Vagina (tissue), 2 donors: ENCODE results near the gene FAAP24. TPM values are rescaled to one million over a fixed set of nuclear protein-coding genes. Genes with fewer than 3 reads are reported as not detected.
"Not testable (repeated sequence)": the region's sequence is repeated elsewhere in the genome, so short reads cannot be mapped to it uniquely, and the experiment has no call there.

Experiments used
- DNase-seq, 2 donors: peaks; one replicate each; pipeline ENCODE4 v3.0.0-alpha.2; 2017; ENCODE audit errors: extremely low spot score in 2 of 2
- H3K27ac ChIP-seq: fragments of 200-600 bp; sonication (generic); one replicate; pipeline ENCODE4 v1.5.1; 2019
- H3K27me3 ChIP-seq: fragments of 200-600 bp; sonication (generic); one replicate; pipeline ENCODE4 v1.5.1; 2019
- H3K36me3 ChIP-seq, 2 donors: fragments of 200-600 bp; sonication (generic); one replicate each; pipeline ENCODE4 v1.5.1; 2017 to 2019
- H3K4me1 ChIP-seq: fragments of 200-600 bp; sonication (generic); one replicate; pipeline ENCODE4 v1.5.1; 2019
- H3K4me3 ChIP-seq, 2 donors: fragments of 200-600 bp; sonication (generic); 1 replicate in 1 of 2; 2 replicates in 1 of 2; pipeline ENCODE4 v1.5.1; 2016 to 2019
- H3K9me3 ChIP-seq: fragments of 200-600 bp; sonication (generic); one replicate; pipeline ENCODE4 v1.5.1; 2019
- POLR2A ChIP-seq, 2 donors: fragments of 450-650 bp; IDR thresholded peaks; one replicate each; pipeline ENCODE4 v1.6.1; 2017; ENCODE audit warnings: antibody characterized with exemption in 2 of 2, mild to moderate bottlenecking in 2 of 2, moderate library complexity in 2 of 2
- POLR2AphosphoS5 ChIP-seq, 2 donors: sonication (generic); formaldehyde crosslinking; IDR thresholded peaks; one replicate each; pipeline ENCODE4 v1.9.0; 2017; ENCODE audit warnings: antibody characterized with exemption in 2 of 2, mild to moderate bottlenecking in 2 of 2, low read depth in 1 of 2; ENCODE audit not compliant: insufficient read depth in 1 of 2
- intact Hi-C: fragments of 100-400 bp; cut with DNase I; formaldehyde crosslinking; loops from one replicate; pipeline ENCODE4 v1.15.1; 2023
- total RNA-seq: library from RNA; depleted of rRNA; stranded (reverse); fragments of >200 nt; gene quantifications from one replicate; pipeline ENCODE4 v1.2.3, GENCODE V29; 2016
- TF ChIP-seq, protein P1 (sequence below), 3 experiments: fragments of 450-650 bp in 2 of 3; fragments of 200-600 bp in 1 of 3; sonication (generic) in 1 of 3; IDR thresholded peaks; one replicate each; pipeline ENCODE4 v1.5.1; 2017 to 2019; ENCODE audit warnings: antibody characterized with exemption in 3 of 3, mild to moderate bottlenecking in 2 of 3, moderate library complexity in 2 of 3

The FAAP24 gene
- total RNA-seq, 1 donor from 2014 or later: 0.98 TPM

DNA sequence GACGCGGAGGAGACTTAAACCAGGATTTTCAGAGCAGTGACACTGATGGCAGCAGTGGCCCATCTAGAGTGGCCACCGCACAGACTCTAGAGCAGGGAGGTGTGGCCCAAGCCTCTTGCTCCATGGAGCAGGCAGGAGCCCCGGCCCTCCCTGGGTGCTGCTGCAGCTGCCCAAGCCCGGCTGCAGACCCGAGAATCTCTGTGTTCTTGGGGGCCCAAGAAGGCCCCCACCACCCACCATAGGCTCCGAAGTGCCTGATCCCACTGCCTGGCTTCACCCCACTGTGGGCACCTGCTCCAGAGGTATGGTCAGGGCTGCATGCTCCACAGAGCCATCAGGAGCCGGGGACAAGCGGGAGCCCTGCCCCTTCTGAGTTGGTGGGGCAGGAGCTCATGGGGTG lies 36.4 kb upstream of the FAAP24 start:
- no peaks in the 10 kb centered on the region for H3K9me3 ChIP-seq
- no peaks in the 10 kb centered on the region for H3K4me1 ChIP-seq
- TF ChIP-seq POLR2A (IDR thresholded peaks at IDR 0.05) (no peak), POLR2AphosphoS5 (IDR thresholded peaks at IDR 0.05; ENCODE audit: insufficient read depth in 1 of 2, low read depth in 1 of 2) (no peak)
- TF ChIP-seq, protein P1, sequence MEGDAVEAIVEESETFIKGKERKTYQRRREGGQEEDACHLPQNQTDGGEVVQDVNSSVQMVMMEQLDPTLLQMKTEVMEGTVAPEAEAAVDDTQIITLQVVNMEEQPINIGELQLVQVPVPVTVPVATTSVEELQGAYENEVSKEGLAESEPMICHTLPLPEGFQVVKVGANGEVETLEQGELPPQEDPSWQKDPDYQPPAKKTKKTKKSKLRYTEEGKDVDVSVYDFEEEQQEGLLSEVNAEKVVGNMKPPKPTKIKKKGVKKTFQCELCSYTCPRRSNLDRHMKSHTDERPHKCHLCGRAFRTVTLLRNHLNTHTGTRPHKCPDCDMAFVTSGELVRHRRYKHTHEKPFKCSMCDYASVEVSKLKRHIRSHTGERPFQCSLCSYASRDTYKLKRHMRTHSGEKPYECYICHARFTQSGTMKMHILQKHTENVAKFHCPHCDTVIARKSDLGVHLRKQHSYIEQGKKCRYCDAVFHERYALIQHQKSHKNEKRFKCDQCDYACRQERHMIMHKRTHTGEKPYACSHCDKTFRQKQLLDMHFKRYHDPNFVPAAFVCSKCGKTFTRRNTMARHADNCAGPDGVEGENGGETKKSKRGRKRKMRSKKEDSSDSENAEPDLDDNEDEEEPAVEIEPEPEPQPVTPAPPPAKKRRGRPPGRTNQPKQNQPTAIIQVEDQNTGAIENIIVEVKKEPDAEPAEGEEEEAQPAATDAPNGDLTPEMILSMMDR (IDR thresholded peaks at IDR 0.05): no peak

GRCh38 chr19:32936065-32936464 lies 36.0 kb upstream of the FAAP24 start:
- Histone ChIP-seq H3K4me1 (no peaks in the 10 kb centered on the region), H3K9me3 (no peaks in the 10 kb centered on the region), H3K27me3 (no peaks in the 10 kb centered on the region), H3K36me3 (peaks cover 0 to 53% of the 10 kb centered on the region in 2 donors), H3K27ac (no peak overlapping the region), H3K4me3 (no peak overlapping the region)
- TF ChIP-seq, protein P1 (IDR thresholded peaks at IDR 0.05): no peak
- no peak for TF ChIP-seq POLR2AphosphoS5 (IDR thresholded peaks at IDR 0.05; ENCODE audit: insufficient read depth in 1 of 2, low read depth in 1 of 2)
- TF ChIP-seq POLR2A (IDR thresholded peaks at IDR 0.05): no peak
- DNase-seq: no peak
- intact Hi-C loops: no loop called here

More for the DNA sequence above, 36.4 kb upstream of the FAAP24 start:
- no peaks in the 10 kb centered on the region for H3K27me3 ChIP-seq
- intact Hi-C loops: no loop called here
- H3K36me3 ChIP-seq: peaks cover 0 to 57% of the 10 kb centered on the region in 2 donors
- H3K4me3 ChIP-seq: no peak overlapping the region
- no peak for DNase-seq
- H3K27ac ChIP-seq: no peak overlapping the region

- H3K27ac ChIP-seq, H3K4me3 ChIP-seq, DNase-seq, H3K9me3 ChIP-seq, H3K27me3 ChIP-seq, H3K4me1 ChIP-seq, intact Hi-C loops: not testable (repeated sequence)
- H3K36me3 ChIP-seq: peaks cover 0 to 55% of the 10 kb centered on the region in 2 donors
Measured at GRCh38 chr19:32941273-32941672, 30.8 kb upstream of the FAAP24 start.

- H3K36me3 ChIP-seq: peaks cover 5 to 58% of the 10 kb centered on the region in 2 donors
- intact Hi-C loops: no loop called here
- H3K27ac ChIP-seq: no peak overlapping the region
- H3K4me1 ChIP-seq: no peaks in the 10 kb centered on the region
- no peak for DNase-seq
- H3K27me3 ChIP-seq: no peaks in the 10 kb centered on the region
- no peaks in the 10 kb centered on the region for H3K9me3 ChIP-seq
- H3K4me3 ChIP-seq: no peak overlapping the region
- no peak for TF ChIP-seq POLR2AphosphoS5 (IDR thresholded peaks at IDR 0.05; ENCODE audit: insufficient read depth in 1 of 2, low read depth in 1 of 2)
Measured at GRCh38 chr19:32945260-32945659, 26.8 kb upstream of the FAAP24 start.

DNA sequence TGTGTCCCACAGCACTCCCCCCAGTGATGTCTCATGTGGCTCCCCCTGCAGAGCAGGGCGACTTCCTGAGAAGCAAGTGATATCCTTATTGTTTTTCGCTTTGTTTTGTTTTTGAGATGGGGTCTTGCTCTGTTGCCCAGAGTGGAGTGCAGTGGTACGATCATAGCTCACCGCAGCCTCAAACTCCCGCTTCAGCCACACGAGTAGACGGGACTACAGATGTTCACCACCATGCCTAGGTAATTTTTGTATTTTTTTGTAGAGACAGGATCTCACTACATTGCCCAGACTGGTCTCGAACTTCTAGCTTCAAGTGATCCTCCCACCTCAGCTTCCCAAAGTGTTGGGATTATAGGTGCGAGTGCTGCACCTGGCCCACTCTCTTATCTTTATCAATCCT lies 5.3 kb upstream of the FAAP24 start:
- Histone ChIP-seq H3K27ac (no peak overlapping the region), H3K27me3 (no peaks in the 10 kb centered on the region), H3K36me3 (peaks cover 0 to 35% of the 10 kb centered on the region in 2 donors), H3K9me3 (no peaks in the 10 kb centered on the region), H3K4me3 (no peak overlapping the region), H3K4me1 (peaks cover 14% of the 10 kb centered on the region)
- intact Hi-C loops: no loop called here
- TF ChIP-seq, protein P1 (IDR thresholded peaks at IDR 0.05): no peak
- TF ChIP-seq POLR2A (IDR thresholded peaks at IDR 0.05) (no peak), POLR2AphosphoS5 (IDR thresholded peaks at IDR 0.05; ENCODE audit: insufficient read depth in 1 of 2, low read depth in 1 of 2) (no peak)
- DNase-seq: no peak

DNA sequence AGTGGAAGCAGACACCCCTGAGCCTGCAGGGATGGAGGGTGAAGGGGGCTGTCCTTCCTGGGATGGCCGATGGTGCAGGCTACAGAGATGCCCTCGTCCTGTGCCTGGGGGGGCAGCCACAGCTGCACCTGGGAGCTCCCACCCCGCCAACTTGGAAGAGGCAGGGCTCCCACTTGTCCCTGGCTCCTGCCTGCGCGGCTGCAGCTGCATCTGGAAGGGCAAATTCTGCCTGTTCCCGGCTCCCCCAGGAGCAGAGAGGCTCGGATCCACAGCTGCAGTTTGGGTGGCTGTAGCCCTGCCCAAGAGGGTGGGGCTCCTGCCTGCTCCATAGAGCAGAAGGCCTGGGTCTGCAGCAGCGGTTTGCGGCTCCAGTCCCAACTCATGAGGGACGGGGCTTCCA lies 2.5 kb upstream of the FAAP24 start:
- TF ChIP-seq, protein P1 (IDR thresholded peaks at IDR 0.05): no peak
- TF ChIP-seq POLR2AphosphoS5 (IDR thresholded peaks at IDR 0.05; ENCODE audit: insufficient read depth in 1 of 2, low read depth in 1 of 2) (no peak), POLR2A (IDR thresholded peaks at IDR 0.05) (no peak)
- Histone ChIP-seq H3K27ac (no peak overlapping the region), H3K27me3 (no peaks in the 10 kb centered on the region), H3K4me3 (no peak overlapping the region), H3K4me1 (peaks cover 14% of the 10 kb centered on the region), H3K36me3 (peaks cover 0 to 17% of the 10 kb centered on the region in 2 donors), H3K9me3 (no peaks in the 10 kb centered on the region)
- no peak for DNase-seq
- intact Hi-C loops: no loop called here
